Measurements from ENCODE around the gene TTC22.

TTC22 gene

GRCh38 chr1:54751426-54751825 is 49.7 kb downstream of the TTC22 start:
- DNase-seq (ENCODE audit: low read depth, low spot score): no peak

- no peak for DNase-seq (ENCODE audit: low read depth, low spot score)
Measured at GRCh38 chr1:54750596-54750995, 50.5 kb downstream of the TTC22 start.

- no peak for DNase-seq (ENCODE audit: low read depth, low spot score)
Measured at GRCh38 chr1:54748094-54748835, 52.9 kb downstream of the TTC22 start.

GRCh38 chr1:54745864-54746263 is 55.3 kb downstream of the TTC22 start:
- no peak for DNase-seq (ENCODE audit: low read depth, low spot score)

GRCh38 chr1:54745274-54745673 is 55.8 kb downstream of the TTC22 start:
- no peak for DNase-seq (ENCODE audit: low read depth, low spot score)

GRCh38 chr1:54744696-54745095 is 56.4 kb downstream of the TTC22 start:
- no peak for DNase-seq (ENCODE audit: low read depth, low spot score)

GRCh38 chr1:54743416-54744226 is 57.5 kb downstream of the TTC22 start:
- DNase-seq (ENCODE audit: low read depth, low spot score): peak; percentile 35

- DNase-seq (ENCODE audit: low read depth, low spot score): no peak
Measured at GRCh38 chr1:54742282-54742681, 58.8 kb downstream of the TTC22 start.

GRCh38 chr1:54741531-54741930 is 59.6 kb downstream of the TTC22 start:
- DNase-seq (ENCODE audit: low read depth, low spot score): no peak

- no peak for DNase-seq (ENCODE audit: low read depth, low spot score)
Measured at GRCh38 chr1:54738244-54738643, 62.9 kb downstream of the TTC22 start.

- no peak for DNase-seq (ENCODE audit: low read depth, low spot score)
Measured at GRCh38 chr1:54736685-54737084, 64.4 kb downstream of the TTC22 start.
